Vagina (tissue), 2 donors: ENCODE results near the gene TENM4. TPM values are rescaled to one million over a fixed set of nuclear protein-coding genes. Genes with fewer than 3 reads are reported as not detected.

Source experiments
- DNase-seq, 2 donors: peaks; one replicate each; pipeline ENCODE4 v3.0.0-alpha.2; 2017; ENCODE audit errors: extremely low spot score in 2 of 2
- H3K27ac ChIP-seq: fragments of 200-600 bp; sonication (generic); one replicate; pipeline ENCODE4 v1.5.1; 2019
- H3K27me3 ChIP-seq: fragments of 200-600 bp; sonication (generic); one replicate; pipeline ENCODE4 v1.5.1; 2019
- H3K36me3 ChIP-seq, 2 donors: fragments of 200-600 bp; sonication (generic); one replicate each; pipeline ENCODE4 v1.5.1; 2017 to 2019
- H3K4me1 ChIP-seq: fragments of 200-600 bp; sonication (generic); one replicate; pipeline ENCODE4 v1.5.1; 2019
- H3K4me3 ChIP-seq, 2 donors: fragments of 200-600 bp; sonication (generic); 1 replicate in 1 of 2; 2 replicates in 1 of 2; pipeline ENCODE4 v1.5.1; 2016 to 2019
- H3K9me3 ChIP-seq: fragments of 200-600 bp; sonication (generic); one replicate; pipeline ENCODE4 v1.5.1; 2019
- POLR2A ChIP-seq, 2 donors: fragments of 450-650 bp; IDR thresholded peaks; one replicate each; pipeline ENCODE4 v1.6.1; 2017; ENCODE audit warnings: antibody characterized with exemption in 2 of 2, mild to moderate bottlenecking in 2 of 2, moderate library complexity in 2 of 2
- POLR2AphosphoS5 ChIP-seq, 2 donors: sonication (generic); formaldehyde crosslinking; IDR thresholded peaks; one replicate each; pipeline ENCODE4 v1.9.0; 2017; ENCODE audit warnings: antibody characterized with exemption in 2 of 2, mild to moderate bottlenecking in 2 of 2, low read depth in 1 of 2; ENCODE audit not compliant: insufficient read depth in 1 of 2
- intact Hi-C: fragments of 100-400 bp; cut with DNase I; formaldehyde crosslinking; loops from one replicate; pipeline ENCODE4 v1.15.1; 2023
- total RNA-seq: library from RNA; depleted of rRNA; stranded (reverse); fragments of >200 nt; gene quantifications from one replicate; pipeline ENCODE4 v1.2.3, GENCODE V29; 2016
- TF ChIP-seq, protein P1 (sequence below), 3 experiments: fragments of 450-650 bp in 2 of 3; fragments of 200-600 bp in 1 of 3; sonication (generic) in 1 of 3; IDR thresholded peaks; one replicate each; pipeline ENCODE4 v1.5.1; 2017 to 2019; ENCODE audit warnings: antibody characterized with exemption in 3 of 3, mild to moderate bottlenecking in 2 of 3, moderate library complexity in 2 of 3

TENM4 gene
- total RNA-seq, 1 donor from 2014 or later, result 12.5 TPM

DNA sequence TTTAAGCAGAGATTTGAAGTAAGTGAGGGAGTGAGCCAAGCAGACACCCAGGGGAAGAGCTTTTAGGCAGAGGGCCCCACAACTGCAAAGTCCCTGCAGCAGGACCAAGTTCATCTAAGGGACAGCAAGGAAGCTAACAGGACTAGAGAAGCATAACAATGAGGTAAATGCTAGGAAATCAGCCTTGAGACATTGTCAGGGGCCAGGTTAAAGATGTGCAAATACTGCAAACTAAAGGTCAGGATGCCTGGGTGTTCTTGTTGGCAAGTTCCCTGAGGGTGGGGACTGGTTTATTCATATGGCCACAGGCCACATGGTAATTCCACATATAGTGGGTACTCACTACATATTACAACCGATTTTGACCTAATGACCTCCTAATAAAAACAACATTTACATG lies 467.0 kb downstream of the TENM4 start:
- Histone ChIP-seq H3K9me3 (no peaks in the 10 kb centered on the region), H3K4me1 (no peaks in the 10 kb centered on the region), H3K27ac (no peak overlapping the region), H3K4me3 (no peak overlapping the region), H3K27me3 (no peaks in the 10 kb centered on the region), H3K36me3 (no peaks in the 10 kb centered on the region)
- no peak for DNase-seq
- TF ChIP-seq POLR2A (IDR thresholded peaks at IDR 0.05) (no peak), POLR2AphosphoS5 (IDR thresholded peaks at IDR 0.05; ENCODE audit: insufficient read depth in 1 of 2, low read depth in 1 of 2) (no peak)
- TF ChIP-seq, protein P1, sequence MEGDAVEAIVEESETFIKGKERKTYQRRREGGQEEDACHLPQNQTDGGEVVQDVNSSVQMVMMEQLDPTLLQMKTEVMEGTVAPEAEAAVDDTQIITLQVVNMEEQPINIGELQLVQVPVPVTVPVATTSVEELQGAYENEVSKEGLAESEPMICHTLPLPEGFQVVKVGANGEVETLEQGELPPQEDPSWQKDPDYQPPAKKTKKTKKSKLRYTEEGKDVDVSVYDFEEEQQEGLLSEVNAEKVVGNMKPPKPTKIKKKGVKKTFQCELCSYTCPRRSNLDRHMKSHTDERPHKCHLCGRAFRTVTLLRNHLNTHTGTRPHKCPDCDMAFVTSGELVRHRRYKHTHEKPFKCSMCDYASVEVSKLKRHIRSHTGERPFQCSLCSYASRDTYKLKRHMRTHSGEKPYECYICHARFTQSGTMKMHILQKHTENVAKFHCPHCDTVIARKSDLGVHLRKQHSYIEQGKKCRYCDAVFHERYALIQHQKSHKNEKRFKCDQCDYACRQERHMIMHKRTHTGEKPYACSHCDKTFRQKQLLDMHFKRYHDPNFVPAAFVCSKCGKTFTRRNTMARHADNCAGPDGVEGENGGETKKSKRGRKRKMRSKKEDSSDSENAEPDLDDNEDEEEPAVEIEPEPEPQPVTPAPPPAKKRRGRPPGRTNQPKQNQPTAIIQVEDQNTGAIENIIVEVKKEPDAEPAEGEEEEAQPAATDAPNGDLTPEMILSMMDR (IDR thresholded peaks at IDR 0.05), result no peak
- intact Hi-C loops, result no loop called here

DNA sequence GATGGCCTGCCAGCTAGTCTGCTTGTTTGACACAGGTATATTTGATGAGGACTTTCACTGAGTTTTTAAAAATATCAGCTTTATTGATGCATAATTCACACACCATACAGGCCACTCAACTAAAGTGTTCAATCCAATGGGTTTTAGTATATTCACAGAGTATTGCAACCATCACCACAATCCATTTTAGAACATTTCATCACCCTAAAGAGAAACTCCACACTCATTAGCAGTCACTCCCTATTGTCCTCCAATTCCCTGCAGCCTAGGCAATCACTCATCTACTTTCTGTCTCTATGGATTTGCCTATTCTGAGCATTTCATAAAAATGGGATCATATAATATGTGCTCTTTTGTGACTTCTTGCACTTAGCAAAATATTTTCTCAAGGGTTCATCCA lies 468.2 kb downstream of the TENM4 start:
- no peaks in the 10 kb centered on the region for H3K4me1 ChIP-seq
- no peaks in the 10 kb centered on the region for H3K9me3 ChIP-seq
- DNase-seq, result no peak
- intact Hi-C loops, result no loop called here
- no peaks in the 10 kb centered on the region for H3K27me3 ChIP-seq
- H3K27ac ChIP-seq, result no peak overlapping the region
- TF ChIP-seq, protein P1 (IDR thresholded peaks at IDR 0.05), result no peak
- TF ChIP-seq POLR2AphosphoS5 (IDR thresholded peaks at IDR 0.05; ENCODE audit: insufficient read depth in 1 of 2, low read depth in 1 of 2) (no peak), POLR2A (IDR thresholded peaks at IDR 0.05) (no peak)
- no peaks in the 10 kb centered on the region for H3K36me3 ChIP-seq
- no peak overlapping the region for H3K4me3 ChIP-seq

DNA sequence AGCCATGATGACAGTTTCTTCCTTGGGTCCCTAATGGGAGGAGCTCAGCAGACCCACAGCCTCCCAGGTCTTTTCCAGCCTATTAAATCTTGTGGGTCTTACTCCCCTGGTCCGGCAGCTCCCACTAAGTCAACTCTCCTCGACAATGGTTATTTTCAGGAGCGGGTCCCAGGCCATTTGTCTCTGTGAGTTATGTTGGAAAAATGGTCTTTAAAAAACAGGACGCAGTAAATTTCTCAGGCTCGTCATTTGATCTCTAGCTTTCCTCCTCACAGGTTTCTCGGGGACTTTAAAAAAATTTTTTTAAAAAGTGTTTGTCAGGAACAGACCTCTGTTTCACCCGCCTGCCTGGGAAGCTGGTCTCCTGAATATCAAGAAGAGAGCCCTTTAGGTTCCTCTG lies 468.7 kb downstream of the TENM4 start:
- intact Hi-C loops, result no loop called here
- TF ChIP-seq, protein P1 (IDR thresholded peaks at IDR 0.05), result no peak
- no peak for TF ChIP-seq POLR2A (IDR thresholded peaks at IDR 0.05)
- TF ChIP-seq POLR2AphosphoS5 (IDR thresholded peaks at IDR 0.05; ENCODE audit: insufficient read depth in 1 of 2, low read depth in 1 of 2), result no peak
- no peak overlapping the region for H3K27ac ChIP-seq
- no peaks in the 10 kb centered on the region for H3K36me3 ChIP-seq
- H3K27me3 ChIP-seq, result no peaks in the 10 kb centered on the region
- no peak overlapping the region for H3K4me3 ChIP-seq
- no peak for DNase-seq
- H3K4me1 ChIP-seq, result no peaks in the 10 kb centered on the region
- no peaks in the 10 kb centered on the region for H3K9me3 ChIP-seq

DNA sequence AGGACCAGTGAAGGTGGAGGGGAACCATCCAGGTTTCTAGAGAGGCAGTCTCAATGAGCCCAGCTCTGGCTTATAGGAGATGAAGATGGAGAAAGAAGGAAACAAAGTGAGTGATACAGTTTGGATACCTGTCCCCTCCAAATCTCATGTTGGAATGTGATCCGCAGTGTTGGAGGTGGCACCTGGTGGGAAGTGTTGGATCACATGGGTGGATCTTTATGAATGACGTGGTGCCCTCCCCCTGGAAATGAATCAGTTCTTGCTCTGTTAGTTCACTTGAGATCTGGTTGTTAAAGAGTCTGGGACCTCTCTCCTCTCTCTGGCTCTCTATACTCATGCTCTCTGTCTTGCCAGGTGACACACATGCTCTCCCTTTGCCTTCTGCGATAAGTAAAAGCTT lies 473.0 kb downstream of the TENM4 start:
- no peaks in the 10 kb centered on the region for H3K4me1 ChIP-seq
- H3K36me3 ChIP-seq, result no peaks in the 10 kb centered on the region
- H3K27ac ChIP-seq, result no peak overlapping the region
- no peaks in the 10 kb centered on the region for H3K27me3 ChIP-seq
- intact Hi-C loops, result loop anchor here (10.0 kb wide), 1 partner anchor 323 kb away; no protein-coding TSS in a partner anchor
- no peak overlapping the region for H3K4me3 ChIP-seq
- TF ChIP-seq, protein P1 (IDR thresholded peaks at IDR 0.05), result no peak
- TF ChIP-seq POLR2A (IDR thresholded peaks at IDR 0.05) (no peak), POLR2AphosphoS5 (IDR thresholded peaks at IDR 0.05; ENCODE audit: insufficient read depth in 1 of 2, low read depth in 1 of 2) (no peak)
- DNase-seq, result no peak
- no peaks in the 10 kb centered on the region for H3K9me3 ChIP-seq

DNA sequence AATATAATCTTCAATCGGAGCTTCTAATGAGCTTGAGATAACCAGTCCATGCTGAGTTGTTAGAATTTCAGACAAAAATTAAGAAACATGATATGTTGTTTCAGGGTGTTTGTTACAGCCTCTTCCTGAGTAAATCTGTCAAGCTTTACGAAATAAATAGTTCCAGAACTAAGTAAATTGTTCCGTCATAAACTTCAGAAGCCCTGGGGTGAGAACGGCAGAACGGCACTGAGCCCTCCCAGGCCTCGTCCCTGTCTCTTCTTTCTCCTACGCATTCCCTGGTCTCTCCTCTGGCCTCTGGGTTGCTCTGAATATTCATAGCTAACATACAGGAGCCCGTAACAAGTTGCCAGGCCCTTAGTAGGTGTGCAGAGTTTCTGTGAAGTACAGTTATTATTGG lies 475.4 kb downstream of the TENM4 start:
- TF ChIP-seq POLR2A (IDR thresholded peaks at IDR 0.05), result no peak
- TF ChIP-seq, protein P1 (IDR thresholded peaks at IDR 0.05), result no peak
- TF ChIP-seq POLR2AphosphoS5 (IDR thresholded peaks at IDR 0.05; ENCODE audit: insufficient read depth in 1 of 2, low read depth in 1 of 2), result no peak

More for the DNA sequence above, 475.4 kb downstream of the TENM4 start:
- H3K4me3 ChIP-seq, result no peak overlapping the region
- H3K4me1 ChIP-seq, result peaks cover 10% of the 10 kb centered on the region
- no peaks in the 10 kb centered on the region for H3K27me3 ChIP-seq
- intact Hi-C loops, result loop anchor here (10.0 kb wide), 1 partner anchor 321 kb away; no protein-coding TSS in a partner anchor
- no peaks in the 10 kb centered on the region for H3K9me3 ChIP-seq
- DNase-seq, result no peak
- H3K27ac ChIP-seq, result no peak overlapping the region
- no peaks in the 10 kb centered on the region for H3K36me3 ChIP-seq
